Endothelial cell (in vitro differentiated cells): Measurements from ENCODE around the gene FNDC1. TPM values are rescaled to one million over a fixed set of nuclear protein-coding genes. Genes with fewer than 3 reads are reported as not detected.

ENCODE experiments used
- DNase-seq: peaks from one replicate; pipeline ENCODE4 v3.0.0; 2021; ENCODE audit warnings: low spot score
- H3K27ac Mint-ChIP-seq: one replicate; pipeline ENCODE4 v1.8.0; 2021; ENCODE audit warnings: mixed read lengths, inconsistent platforms; ENCODE audit not compliant: unreplicated experiment
- H3K27me3 Mint-ChIP-seq: one replicate; pipeline ENCODE4 v1.8.0; 2021; ENCODE audit warnings: mild to moderate bottlenecking, moderate library complexity, mixed read lengths, inconsistent platforms; ENCODE audit not compliant: unreplicated experiment
- H3K36me3 Mint-ChIP-seq: one replicate; pipeline ENCODE4 v1.8.0; 2021; ENCODE audit warnings: mild to moderate bottlenecking, low read depth, mixed read lengths, inconsistent platforms; ENCODE audit not compliant: unreplicated experiment
- H3K4me1 Mint-ChIP-seq: one replicate; pipeline ENCODE4 v1.8.0; 2021; ENCODE audit warnings: mild to moderate bottlenecking, mixed read lengths, inconsistent platforms; ENCODE audit not compliant: unreplicated experiment
- H3K4me3 Mint-ChIP-seq: one replicate; pipeline ENCODE4 v1.8.0; 2021; ENCODE audit warnings: mild to moderate bottlenecking, mixed read lengths, inconsistent platforms; ENCODE audit not compliant: unreplicated experiment
- H3K9me3 Mint-ChIP-seq: one replicate; pipeline ENCODE4 v1.8.0; 2021; ENCODE audit warnings: mixed read lengths, inconsistent platforms; ENCODE audit not compliant: unreplicated experiment
- total RNA-seq: library from RNA; stranded (reverse); fragmentation: NEBNext Ultra II Directional; extraction: Animal tissue kit (Norgen Biotek cat#: 25700); gene quantifications from one replicate; pipeline ENCODE4 v1.2.1, GENCODE V29; 2021; ENCODE audit not compliant: unreplicated experiment
- TF ChIP-seq, protein P1 (sequence below): fragments of 200-600 bp; sonication (generic); IDR thresholded peaks from one replicate; pipeline ENCODE4 v1.5.0; 2021; ENCODE audit warnings: antibody characterized with exemption; ENCODE audit not compliant: unreplicated experiment

The FNDC1 gene
- total RNA-seq, 1 donor from 2014 or later, result 1.2 TPM

DNA sequence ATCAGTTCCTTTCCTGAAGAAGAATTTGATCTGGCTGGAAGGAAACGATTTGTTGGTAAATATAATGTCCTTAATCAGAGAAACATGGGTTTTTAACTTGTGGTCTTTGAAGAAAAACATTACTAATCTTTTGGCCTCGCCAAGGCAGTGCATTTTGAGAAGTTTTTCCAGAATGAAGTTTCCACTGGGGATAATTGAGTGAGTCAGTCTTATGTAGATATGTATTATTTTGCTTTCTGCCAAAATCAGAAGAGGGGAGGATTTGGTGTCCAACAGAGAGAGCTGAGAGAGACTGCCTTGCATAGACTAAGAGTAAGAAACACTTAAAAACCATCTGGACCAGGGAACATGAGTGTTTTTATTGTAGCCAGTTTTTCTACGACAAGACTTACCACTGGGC is 79.9 kb downstream of the FNDC1 start:
- TF ChIP-seq, protein P1, sequence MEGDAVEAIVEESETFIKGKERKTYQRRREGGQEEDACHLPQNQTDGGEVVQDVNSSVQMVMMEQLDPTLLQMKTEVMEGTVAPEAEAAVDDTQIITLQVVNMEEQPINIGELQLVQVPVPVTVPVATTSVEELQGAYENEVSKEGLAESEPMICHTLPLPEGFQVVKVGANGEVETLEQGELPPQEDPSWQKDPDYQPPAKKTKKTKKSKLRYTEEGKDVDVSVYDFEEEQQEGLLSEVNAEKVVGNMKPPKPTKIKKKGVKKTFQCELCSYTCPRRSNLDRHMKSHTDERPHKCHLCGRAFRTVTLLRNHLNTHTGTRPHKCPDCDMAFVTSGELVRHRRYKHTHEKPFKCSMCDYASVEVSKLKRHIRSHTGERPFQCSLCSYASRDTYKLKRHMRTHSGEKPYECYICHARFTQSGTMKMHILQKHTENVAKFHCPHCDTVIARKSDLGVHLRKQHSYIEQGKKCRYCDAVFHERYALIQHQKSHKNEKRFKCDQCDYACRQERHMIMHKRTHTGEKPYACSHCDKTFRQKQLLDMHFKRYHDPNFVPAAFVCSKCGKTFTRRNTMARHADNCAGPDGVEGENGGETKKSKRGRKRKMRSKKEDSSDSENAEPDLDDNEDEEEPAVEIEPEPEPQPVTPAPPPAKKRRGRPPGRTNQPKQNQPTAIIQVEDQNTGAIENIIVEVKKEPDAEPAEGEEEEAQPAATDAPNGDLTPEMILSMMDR, result no peak
- Mint-ChIP-seq H3K9me3 (no peaks in the 10 kb centered on the region), H3K27ac (no peak overlapping the region), H3K4me1 (no peaks in the 10 kb centered on the region), H3K36me3 (no peaks in the 10 kb centered on the region), H3K4me3 (no peak overlapping the region), H3K27me3 (peaks cover 2% of the 10 kb centered on the region)
- DNase-seq, result no peak

DNA sequence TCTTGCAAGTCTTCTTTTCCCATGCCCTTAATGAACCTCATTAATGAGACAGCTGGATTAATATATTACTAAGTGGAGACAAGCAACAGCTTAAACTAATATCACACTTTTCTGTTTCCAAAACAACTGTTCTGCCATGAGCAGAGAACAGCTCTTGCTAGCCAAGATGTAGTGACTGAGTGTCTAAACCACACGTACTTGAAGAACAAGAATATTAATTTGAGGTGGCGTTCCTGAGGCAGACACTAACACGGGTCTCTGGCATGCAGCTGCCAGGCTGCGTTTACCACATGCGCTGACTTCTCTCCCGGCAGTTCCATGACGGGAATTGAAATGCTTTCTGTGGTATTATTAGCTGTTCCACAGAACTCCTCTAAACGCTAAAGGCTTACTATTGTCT is 80.6 kb downstream of the FNDC1 start:
- Mint-ChIP-seq H3K27ac (no peak overlapping the region), H3K36me3 (no peaks in the 10 kb centered on the region), H3K27me3 (peaks cover 1% of the 10 kb centered on the region), H3K9me3 (no peaks in the 10 kb centered on the region), H3K4me1 (no peaks in the 10 kb centered on the region), H3K4me3 (no peak overlapping the region)
- DNase-seq, result no peak
- TF ChIP-seq, protein P1, result no peak

DNA sequence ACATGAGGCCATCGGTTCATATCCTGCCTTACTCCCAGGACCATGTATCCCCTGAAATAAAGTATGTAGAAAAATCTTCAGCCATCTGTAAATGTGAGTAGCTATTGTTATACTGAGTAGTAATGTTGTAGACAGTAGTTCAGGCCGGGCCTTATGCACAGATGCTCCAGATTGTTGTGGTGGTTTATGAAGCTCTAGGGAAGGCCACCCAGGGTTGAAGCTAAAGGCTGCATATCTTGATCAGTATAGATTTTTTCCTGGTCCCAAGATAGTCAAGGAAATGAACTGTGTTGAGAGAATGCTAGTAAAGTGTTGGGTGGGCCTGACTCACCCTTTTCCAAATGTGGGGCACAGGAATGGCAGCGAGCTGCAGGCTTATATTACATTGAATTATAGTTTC is 81.4 kb downstream of the FNDC1 start:
- Mint-ChIP-seq H3K27ac (no peak overlapping the region), H3K36me3 (no peaks in the 10 kb centered on the region), H3K9me3 (no peaks in the 10 kb centered on the region), H3K4me1 (no peaks in the 10 kb centered on the region), H3K27me3 (no peaks in the 10 kb centered on the region), H3K4me3 (no peak overlapping the region)
- TF ChIP-seq, protein P1, result no peak
- DNase-seq, result no peak

DNA sequence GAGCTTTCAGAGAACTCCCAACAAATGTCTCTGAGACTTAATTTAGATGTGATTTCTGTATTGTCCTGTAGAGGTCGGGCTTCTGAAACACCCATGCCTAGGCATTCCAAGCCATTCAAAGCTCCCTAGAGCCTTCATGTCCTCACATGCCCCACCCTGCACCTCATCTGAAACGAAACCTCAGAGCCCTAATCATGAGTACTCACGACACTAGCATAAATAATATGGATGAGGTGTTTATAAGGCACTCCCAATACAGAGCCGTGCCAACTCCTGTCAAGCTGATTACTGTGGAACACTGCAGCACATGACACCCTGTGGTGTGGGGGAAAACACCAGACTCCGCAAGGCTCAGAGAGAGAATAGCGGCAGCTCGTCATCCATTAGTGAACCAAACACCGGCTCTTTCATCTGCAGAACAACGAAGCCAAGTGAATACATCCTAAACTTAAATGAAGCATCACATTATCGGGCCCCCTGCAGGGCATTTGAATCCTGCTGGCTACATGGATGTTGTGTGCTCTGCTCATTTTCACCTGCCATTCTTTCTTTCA is 83.8 kb downstream of the FNDC1 start:
- peak; percentile 12 for DNase-seq
- Mint-ChIP-seq H3K27me3 (no peaks in the 10 kb centered on the region), H3K9me3 (no peaks in the 10 kb centered on the region), H3K4me1 (no peaks in the 10 kb centered on the region), H3K36me3 (no peaks in the 10 kb centered on the region), H3K4me3 (no peak overlapping the region), H3K27ac (no peak overlapping the region)
- TF ChIP-seq, protein P1, result peak; percentile 74

DNA sequence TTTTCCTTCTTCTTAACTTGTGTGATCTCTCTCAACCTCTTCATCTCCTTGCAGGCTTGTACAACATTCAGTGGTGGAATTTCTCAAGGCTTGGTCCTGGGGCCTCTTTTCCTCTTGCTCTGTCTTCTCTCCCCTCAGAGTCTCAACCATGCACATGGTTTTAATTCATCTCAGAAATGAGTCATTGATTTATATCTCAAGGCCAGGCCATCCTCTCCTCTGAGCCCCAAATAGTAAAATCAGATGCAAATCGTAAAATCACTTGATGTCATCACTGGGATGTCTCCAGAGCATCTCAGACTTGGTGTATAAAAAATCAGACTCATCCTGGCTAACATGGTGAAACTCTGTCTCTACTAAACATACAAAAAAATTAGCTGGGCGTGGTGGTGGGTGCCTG is 85.0 kb downstream of the FNDC1 start:
- no peaks in the 10 kb centered on the region for H3K27me3 Mint-ChIP-seq
- H3K4me1 Mint-ChIP-seq, result no peaks in the 10 kb centered on the region
- H3K27ac Mint-ChIP-seq, result no peak overlapping the region
- H3K4me3 Mint-ChIP-seq, result no peak overlapping the region
- no peak for DNase-seq
- no peaks in the 10 kb centered on the region for H3K36me3 Mint-ChIP-seq
- H3K9me3 Mint-ChIP-seq, result no peaks in the 10 kb centered on the region
- TF ChIP-seq, protein P1, result no peak
